Epithelial cell of esophagus (primary cell): ENCODE data around the gene NEK2.

Source experiments
- DNase-seq: peaks from one replicate; pipeline ENCODE4 v3.0.0; 2010; ENCODE audit warnings: low read depth
- H3K4me3 ChIP-seq: 2 replicates; pipeline ENCODE4 v1.5.1; 2011; ENCODE audit warnings: mild to moderate bottlenecking, low read length, control low read depth
- CTCF ChIP-seq: IDR thresholded peaks from 2 replicates; pipeline ENCODE4 v1.5.1; 2011; ENCODE audit warnings: low read depth, mild to moderate bottlenecking, low read length, control low read depth, inconsistent platforms; ENCODE audit not compliant: insufficient read depth; ENCODE audit errors: missing control alignments

The NEK2 gene

DNA sequence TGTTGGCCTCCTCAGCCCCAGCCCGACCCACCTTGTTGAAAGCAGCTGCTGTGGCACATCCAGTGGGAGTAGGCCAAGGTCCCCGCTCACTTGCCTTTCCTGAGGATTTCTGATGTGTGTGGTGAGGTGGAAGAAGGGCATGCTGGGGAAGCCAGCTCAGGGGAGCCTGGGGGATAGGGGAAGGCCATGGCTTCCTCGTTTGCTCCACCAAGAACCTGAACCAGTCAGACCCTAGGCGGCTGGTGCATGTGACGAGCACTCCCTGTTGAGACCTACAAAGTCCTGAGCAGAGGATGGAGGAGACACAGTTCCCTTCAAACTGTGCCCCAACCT, 58.5 kb downstream of the NEK2 start:
- no peak for TF ChIP-seq CTCF
- DNase-seq, result no peak
- H3K4me3 ChIP-seq, result no peak overlapping the region

GRCh38 chr1:211616231-211616964, 59.0 kb downstream of the NEK2 start:
- no peak overlapping the region for H3K4me3 ChIP-seq
- no peak for DNase-seq
- no peak for TF ChIP-seq CTCF

DNA sequence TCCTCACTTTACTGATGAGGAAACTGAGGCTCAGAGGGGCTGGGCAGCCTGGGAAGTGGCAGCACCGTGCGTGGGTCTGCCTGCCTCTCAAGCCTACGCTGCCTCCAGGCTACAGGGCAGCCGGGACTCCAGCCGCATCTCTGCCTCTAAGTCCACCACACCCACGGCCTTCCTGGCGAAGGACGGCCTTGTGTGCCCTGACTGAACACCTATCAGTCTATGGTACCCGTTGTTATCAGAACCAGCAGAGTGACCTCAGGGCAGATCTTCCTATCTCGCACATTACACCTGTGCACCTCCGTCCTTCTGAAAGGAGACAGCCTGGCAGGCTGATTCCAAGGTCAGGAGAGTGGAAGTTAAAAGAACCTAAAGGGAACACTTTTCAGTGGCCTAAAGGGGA, 60.8 kb downstream of the NEK2 start:
- no peak overlapping the region for H3K4me3 ChIP-seq
- no peak for DNase-seq
- TF ChIP-seq CTCF, result no peak

DNA sequence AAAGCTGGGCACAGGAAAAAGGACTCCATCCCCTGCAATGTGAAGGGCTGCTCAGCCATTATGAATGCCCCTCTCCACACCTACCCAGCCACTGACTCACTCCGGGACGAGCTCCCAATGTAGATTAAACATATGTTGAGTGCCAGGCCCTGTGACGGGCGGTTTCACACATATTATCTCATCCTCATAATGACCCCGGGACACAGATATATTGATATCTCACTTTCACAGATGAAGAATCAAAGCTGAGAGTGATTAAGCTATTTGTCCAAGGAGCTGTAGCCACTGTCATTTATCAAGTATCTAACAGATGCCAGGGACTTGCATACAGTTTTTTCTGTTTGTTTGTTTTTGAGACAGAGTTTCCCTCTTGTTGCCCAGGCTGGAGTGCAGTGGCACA, 61.5 kb downstream of the NEK2 start:
- H3K4me3 ChIP-seq, result no peak overlapping the region
- no peak for DNase-seq
- TF ChIP-seq CTCF, result no peak

- peak; percentile 91 for DNase-seq
Measured at GRCh38 chr1:211613108-211613947, 62.1 kb downstream of the NEK2 start.

DNA sequence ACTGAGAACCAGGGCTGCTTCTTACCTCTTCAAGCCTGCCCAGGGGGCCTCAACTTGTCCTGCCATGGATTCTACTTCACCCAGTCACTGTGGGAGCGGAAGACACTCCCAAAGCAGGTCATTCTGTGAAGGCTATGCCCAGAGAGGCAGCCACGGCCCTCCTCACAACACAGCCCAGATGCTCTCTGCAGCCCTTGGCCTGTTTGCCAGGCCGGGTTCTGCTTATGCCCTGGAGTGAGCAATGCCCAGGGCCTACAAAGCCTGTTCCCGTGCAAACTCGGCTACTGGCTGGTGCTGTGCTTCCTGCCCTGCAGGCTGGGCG, 62.7 kb downstream of the NEK2 start:
- TF ChIP-seq CTCF, result no peak
- DNase-seq, result no peak
- H3K4me3 ChIP-seq, result no peak overlapping the region

More at GRCh38 chr1:211613108-211613947, 62.1 kb downstream of the NEK2 start:
- no peak overlapping the region for H3K4me3 ChIP-seq
- no peak for TF ChIP-seq CTCF
